GM19099 (cell line): ENCODE results near the gene FAM20C.

Experiments used
- POLR2A ChIP-seq: IDR thresholded peaks from 3 replicates; pipeline ENCODE4 v1.6.1; 2011; ENCODE audit warnings: low read depth; ENCODE audit not compliant: insufficient read length; ENCODE audit errors: extremely low read depth

Gene FAM20C

DNA sequence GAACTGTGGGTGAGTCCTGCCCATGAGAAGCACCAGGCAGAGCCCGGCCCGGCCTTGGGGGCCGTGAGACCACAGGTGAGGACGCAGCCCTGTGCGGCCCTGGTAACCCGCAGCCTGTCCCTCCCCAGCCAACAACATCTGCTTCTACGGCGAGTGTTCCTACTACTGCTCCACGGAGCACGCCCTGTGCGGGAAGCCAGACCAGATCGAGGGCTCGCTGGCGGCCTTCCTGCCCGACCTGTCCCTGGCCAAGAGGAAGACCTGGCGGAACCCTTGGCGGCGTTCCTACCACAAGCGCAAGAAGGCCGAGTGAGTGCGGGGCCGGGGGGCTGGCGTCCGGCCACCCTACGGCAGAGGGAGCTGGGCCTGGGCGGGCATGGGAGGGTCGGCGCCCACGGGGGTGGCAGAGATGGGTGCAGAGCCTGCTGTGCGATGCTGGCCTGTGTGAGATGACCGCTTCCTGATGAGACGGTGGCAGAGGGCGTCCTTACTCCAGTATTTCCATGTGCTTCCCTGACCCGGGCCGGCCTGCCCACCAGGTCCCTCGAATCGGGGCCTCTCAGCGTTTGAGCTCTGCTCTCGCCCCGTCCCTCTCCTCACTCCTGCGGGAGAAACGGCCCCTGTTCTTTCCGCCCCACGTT lies 63.5 kb downstream of the FAM20C start:
- no peak for TF ChIP-seq POLR2A

- TF ChIP-seq POLR2A = no peak
These were observed 64.1 kb downstream of the FAM20C start for GRCh38 chr7:256461-256940.

DNA sequence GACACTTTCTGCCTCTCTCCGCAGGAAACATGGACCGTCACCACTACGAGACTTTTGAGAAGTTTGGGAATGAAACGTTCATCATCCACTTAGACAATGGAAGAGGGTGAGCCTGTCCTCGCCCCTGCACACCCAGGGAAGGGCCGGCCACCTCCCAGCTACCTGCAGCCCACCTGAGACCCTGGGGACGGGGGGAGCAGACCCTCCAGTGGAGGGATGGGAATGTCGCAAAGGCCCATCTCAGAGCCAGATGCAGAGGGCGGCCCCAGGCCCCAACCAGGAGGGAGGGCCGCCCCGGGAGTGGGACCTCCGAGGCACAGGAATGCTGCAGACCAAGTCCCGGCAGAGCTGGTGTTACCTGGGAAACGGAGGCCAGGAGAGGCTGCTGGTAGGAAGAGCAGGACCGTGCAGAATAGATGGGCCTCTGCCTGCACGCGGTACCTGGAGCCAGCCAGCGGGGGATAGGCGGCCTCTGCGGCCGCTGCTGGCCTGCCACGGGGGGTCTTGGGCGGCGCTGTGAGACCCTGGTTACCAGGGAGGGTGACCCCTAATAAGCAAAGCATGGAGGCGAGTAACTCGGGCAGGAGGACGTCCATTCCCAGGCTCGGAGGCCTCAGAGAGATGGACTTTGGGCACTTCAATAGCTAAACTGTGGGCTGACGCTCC lies 64.7 kb downstream of the FAM20C start:
- TF ChIP-seq POLR2A = no peak

GRCh38 chr7:257647-257992 lies 65.2 kb downstream of the FAM20C start:
- TF ChIP-seq POLR2A = no peak

GRCh38 chr7:258476-259190 lies 66.3 kb downstream of the FAM20C start:
- no peak for TF ChIP-seq POLR2A

- no peak for TF ChIP-seq POLR2A
These were observed 66.8 kb downstream of the FAM20C start for GRCh38 chr7:259191-259505.

DNA sequence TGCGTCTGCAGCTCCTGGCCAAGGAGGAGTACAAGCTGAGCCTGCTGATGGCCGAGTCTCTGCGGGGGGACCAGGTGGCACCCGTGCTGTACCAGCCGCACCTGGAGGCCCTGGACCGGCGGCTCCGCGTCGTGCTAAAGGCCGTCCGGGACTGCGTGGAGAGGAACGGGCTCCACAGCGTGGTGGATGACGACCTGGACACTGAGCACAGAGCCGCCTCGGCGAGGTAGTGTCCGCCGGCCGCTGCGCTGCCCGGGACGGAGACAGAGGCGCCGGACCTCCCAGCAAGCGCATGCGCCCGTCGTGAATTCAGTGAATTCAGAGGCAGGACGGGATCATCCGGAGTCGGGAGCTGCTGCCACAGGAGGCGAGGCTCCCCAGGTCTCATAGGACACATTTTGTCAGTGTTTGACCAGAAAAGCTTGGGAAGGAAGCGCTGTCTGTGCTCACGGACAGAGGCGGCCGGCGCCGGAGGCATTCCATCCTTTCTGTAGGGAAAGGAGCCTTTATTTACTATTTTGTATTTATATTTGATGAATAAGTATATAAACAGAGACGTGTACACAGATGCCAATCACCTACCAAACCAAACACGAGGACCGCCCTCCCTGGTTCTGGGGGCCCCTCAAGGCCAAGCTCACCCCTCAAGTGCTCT lies 67.5 kb downstream of the FAM20C start:
- no peak for TF ChIP-seq POLR2A

- no peak for TF ChIP-seq POLR2A
These were observed 68.3 kb downstream of the FAM20C start for GRCh38 chr7:260441-261281.

GRCh38 chr7:261341-262250 lies 69.2 kb downstream of the FAM20C start:
- no peak for TF ChIP-seq POLR2A

DNA sequence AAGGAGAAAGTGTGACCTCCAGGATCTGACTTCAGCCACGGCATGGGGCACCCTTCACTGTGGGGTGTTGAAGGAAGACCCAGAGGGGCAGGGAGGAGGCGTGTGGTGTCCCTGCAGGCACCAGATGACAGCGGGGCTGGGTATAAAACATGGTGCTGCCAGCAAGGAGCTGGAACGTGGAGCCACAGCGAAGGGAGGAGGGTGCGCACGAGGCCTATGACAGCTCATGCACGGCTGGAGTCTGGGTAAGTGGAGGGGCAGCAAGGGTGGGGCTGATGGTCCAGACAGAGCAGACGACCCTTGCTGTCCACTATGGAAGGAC lies 69.8 kb downstream of the FAM20C start:
- no peak for TF ChIP-seq POLR2A

GRCh38 chr7:264541-265191 lies 72.3 kb downstream of the FAM20C start:
- no peak for TF ChIP-seq POLR2A

- TF ChIP-seq POLR2A = no peak
These were observed 73.0 kb downstream of the FAM20C start for GRCh38 chr7:265192-265997.
